Measurements from ENCODE around the gene SMIM5.

GRCh38 chr17:75667825-75668224, 34.6 kb downstream of the SMIM5 start:
- no peak for TF ChIP-seq POLR2AphosphoS5 (IDR thresholded peaks at IDR 0.05; ENCODE audit: insufficient read depth in 1 of 2, low read depth in 1 of 2)
- TF ChIP-seq CTCF (IDR thresholded peaks at IDR 0.05), result no peak
